NCI-H1694 (cell line): ENCODE data around the gene PTGR1.
A peak's percentile ranks its signal among the peaks of the same experiment; 100 is the strongest.
"Not testable (repeated sequence)": the region's sequence is repeated elsewhere in the genome, so short reads cannot be mapped to it uniquely, and the experiment has no call there.

Experiments
- DNase-seq: peaks from one replicate; lab custom pipeline; 2025; lab: John Stamatoyannopoulos, UW

The PTGR1 gene

DNA sequence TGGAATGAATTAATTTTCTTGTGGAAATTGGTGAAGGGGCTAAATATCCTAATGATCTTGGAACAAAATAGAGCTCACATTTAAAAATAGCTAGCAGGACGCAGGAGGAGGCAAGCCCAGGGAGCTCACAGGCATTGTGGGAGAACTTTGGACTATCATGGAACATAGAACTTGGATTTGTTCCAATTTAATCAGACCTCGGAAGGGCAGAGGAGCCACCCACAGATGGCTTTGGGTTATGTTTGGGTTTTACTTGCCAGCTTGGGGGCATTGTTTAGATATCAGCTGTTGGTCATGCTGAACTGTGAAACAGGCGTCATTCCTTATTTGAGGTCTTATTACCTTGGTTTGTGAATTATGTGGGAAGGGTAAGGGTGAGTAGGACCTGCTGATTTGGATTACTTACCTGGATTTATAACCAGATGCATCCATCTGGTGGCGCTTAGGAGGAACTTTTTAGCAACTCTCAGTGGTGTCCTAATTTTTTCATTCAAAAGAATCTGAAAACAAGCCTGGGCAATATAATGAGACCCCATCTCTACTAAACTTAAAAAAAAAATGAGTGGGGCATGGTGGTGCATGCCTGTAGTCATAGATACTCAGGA, 14.1 kb upstream of the PTGR1 start:
- no peak for DNase-seq

DNA sequence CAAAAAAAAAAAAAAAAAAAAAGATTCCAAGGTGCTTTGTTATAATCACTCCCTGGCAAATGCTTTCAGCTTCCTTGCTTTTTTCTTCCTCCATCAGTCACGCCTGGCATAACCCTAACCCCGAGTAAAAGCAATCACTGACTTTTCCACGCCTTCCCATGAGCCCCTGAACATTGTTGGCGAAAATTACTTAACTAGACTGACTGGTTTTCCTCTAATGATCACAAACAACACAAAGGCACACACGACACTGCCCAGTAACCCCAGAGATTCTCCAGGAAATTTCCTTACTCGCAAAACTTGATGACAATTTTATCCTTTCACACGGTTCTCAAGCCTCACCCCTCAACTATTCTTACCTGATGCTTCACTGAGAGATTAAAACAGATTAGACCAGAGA, 11.4 kb upstream of the PTGR1 start:
- no peak for DNase-seq

DNA sequence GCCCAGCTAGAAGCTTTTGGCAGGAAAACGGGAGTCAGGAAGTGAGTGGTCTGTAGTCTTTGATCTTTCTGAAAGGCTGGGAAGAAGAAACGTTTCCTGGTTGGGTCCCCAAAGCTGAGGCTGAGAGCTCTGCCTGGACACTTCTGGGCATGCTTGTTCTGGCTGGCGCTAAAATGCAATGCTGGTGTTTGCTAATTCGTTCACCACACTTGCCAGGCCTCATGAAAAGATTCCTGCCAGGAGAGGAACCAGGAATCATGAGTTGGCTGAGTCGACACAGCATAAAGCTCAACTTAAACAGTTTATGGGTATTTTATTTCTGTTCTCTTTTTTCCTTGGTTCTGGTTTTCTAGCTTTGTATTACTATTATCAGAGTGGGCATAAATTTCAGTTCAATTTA, 10.7 kb upstream of the PTGR1 start:
- no peak for DNase-seq

DNA sequence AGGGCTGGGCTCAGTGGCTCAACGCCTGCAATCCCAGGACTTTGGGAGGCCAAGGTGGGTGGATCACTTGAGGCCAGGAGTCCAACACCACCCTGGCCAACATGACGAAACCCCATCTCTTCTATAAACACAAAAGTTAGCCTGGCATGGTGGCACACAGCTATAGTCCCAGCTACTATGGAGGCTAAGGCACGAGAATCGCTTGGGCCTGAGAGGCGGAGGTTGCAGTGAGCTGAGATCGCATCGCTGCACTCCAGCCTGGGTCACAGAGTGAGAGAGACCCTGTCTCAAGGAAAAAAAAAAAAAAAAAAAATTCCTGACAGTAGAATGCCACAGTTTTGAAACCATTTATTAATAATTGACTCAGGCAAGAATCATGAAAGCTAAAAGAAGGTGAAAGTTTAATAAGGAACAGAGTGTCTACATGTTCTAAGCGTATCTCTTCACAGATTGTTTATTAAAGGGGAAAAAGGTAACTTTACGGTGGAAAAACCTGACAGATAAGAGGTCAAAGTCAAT, 5.7 kb upstream of the PTGR1 start:
- no peak for DNase-seq

DNA sequence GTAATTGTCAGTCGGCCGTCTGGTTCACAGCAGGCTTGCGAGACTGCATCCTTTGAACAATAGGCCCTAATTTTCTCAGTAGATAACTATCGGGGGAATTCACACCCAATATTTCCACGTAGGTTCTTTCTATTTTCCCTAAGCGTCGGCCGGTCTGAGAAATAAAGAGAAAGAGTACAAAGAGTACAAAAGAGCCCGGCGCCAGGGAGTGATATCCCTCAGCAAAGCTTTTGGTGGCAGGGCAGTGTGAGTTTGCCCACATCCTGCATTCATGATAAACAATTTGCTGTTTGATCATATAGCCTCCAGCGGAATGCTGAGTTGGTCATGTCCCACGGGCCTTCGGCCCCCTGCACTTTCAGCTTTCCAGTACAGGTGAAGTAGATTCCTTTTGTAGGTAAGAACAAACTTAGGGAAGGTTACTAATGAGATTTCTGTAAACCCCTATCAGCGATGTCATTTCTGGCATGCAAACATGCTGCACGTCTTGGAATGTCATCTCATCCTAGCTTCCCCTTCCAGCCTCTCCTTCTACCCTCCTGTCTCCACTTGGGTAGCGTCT, 4.7 kb upstream of the PTGR1 start:
- no peak for DNase-seq

DNA sequence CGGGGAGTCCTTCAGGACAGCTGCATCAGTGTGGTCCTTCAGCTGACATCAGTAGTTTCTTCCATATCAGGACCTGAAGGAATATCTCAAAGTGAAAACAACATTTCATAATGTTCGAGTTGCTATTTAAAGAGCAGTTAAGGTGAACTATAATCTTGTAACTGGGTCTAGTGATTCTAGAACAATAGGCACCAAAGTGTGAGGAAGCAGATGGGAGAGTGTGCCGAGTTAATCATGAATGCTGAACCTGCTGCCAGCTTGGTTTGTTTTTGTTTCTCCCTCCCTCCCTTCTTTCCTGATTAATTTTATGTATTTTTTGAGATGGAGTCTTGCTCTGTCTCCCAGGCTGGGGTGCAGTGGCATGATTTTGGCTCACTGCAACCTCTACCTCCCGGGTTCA, 3.6 kb upstream of the PTGR1 start:
- DNase-seq = no peak

DNA sequence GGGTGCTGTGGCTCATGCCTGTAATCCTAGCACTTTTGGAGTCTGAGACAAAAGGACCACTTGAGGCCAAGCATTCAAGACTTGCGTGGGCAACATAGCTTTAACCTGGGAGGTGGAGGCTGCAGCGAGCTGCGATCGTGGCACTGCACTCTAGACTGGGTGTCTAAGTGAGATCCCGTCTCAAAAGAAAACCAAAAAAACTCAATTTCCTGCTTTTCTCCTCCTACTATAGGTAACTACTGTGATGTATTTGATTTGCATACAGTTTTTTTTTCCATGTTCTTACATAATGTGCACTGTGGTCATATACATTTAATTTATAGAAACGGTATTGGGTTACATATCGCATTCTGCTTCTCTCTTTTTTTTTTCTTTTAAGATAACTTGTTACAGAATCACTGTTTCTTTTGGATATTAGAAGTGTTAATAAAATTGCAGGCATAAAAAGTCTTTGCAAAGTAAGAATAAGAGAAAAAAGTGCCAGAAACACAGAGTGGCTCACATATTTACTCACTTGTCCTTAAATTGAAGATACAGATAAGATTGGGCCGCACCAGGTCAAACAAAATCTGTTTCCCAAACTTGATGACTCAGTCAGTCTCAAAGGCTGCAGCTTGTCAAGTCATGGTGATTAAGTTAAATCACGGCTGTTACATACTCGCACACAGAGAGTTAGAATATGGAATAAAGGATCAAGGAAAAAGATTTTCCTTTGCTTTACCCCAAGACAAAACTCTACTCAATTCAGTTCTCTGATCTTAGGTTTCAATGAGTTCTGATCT, 2.0 kb upstream of the PTGR1 start:
- DNase-seq = no peak

DNA sequence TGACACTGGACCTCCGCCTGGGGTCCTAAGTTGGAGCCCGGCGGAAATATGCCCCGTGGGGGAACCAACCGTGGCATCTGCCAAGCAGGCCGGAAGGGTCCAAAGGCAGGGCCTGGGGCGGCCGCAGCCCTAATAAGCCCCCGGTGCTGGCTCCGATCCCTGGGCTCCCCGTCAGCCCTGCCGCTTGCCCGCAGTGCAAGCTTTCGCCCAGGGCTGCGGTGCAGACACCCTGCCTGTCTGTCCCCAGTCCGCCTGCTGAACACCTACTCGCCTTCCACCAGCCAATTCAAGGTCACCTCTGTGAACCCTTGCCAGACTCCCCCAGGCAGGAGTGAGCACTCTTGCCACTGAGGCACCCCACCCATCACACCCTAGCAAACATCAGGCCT, 502 bp upstream of the PTGR1 start:
- DNase-seq = no peak

DNA sequence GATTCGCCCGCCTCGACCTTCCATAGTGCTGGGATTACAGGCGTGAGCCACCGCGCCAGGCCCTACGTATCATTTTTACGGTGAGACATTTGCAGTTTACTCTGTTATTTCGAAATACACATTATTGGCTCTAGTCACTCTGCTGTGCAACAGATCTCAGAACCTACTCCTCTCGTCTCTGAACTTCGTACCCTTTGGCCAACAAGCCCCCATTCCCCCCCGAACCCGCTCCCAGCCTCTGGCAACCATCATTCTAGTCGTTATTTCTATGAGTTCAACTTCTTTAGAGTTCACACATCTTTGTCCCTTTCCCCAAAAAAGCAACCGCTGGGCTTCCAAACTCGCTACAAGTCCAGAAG, 735 bp downstream of the PTGR1 start:
- no peak for DNase-seq

DNA sequence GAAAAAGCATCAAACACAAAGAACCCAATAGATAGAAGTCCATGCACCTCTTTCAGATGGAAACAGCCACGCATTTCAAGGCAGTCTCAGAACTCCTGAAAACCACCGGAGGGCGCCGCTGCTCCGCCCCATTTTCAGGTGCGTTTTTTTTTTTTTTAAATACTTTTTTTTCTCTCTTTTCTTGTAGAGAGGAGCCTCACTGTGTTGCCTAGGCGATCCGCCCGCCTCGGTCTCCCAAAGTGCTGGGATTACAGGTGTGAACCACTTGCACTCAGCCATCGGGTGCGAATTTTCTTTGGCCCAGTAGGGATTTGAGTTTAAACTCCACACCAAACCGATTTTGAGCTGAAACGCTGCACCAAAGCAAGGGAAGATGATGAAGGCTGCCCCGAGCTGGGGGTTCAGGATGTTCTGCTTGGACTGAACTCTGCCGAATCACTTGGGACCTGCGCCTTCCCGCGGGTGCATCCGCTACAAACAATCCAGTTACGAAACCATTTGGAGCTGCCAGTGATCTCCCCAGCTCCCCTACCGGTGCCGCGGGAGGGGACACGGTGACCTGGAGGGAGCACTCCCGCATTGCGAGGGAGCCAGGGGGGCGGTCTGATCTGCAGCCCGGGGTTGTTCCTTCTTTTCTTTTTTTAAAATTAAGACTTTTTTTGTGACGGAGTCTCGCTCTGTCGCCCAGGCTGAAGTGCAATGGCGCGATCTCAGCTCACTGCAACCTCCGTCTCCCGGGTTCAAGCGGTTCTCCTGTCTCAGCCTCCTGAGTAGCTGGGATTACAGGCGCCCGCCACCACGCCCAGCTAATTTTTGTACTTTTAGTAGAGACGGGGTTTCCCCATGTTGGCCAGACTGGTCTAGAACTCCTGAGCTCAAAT, 1.4 kb downstream of the PTGR1 start:
- peak; percentile 25 for DNase-seq

DNA sequence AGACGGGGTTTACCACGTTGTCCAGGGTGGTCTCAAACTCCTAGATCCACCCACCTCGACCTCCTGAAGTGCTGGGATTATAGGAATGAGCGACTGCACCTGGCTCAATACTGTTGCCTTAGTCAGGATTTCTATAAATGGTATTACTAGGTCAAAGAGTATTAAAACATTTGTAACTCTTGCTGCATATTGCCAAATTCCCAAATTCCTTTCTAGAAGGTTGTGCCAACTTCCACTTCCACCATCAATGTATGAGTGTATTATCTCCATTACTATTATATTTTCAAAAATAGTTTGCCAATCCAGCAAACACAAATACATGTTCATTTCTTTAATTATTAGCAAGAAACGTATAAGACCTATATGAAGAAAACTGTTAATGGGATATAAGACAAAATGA, 10.6 kb downstream of the PTGR1 start:
- no peak for DNase-seq

DNA sequence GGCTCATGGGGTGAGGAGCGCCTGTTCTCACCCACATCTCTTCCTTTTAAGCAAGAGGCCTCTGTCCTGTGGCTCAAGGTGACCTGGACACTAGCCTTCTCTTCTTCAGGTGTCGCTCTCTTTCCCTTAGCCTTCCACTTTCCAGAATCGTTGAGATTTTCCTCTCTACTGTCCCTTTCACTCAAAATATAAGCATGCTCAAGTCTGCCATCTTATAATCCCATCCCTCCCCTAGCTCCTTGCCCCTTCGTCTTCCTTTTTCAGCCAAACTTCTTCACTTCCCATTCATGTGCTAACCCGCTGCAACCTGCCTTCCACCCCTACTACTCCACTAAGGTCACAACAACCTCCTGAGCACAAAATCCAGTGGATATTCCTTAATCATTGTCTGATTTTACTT, 13.1 kb downstream of the PTGR1 start:
- DNase-seq = no peak

DNA sequence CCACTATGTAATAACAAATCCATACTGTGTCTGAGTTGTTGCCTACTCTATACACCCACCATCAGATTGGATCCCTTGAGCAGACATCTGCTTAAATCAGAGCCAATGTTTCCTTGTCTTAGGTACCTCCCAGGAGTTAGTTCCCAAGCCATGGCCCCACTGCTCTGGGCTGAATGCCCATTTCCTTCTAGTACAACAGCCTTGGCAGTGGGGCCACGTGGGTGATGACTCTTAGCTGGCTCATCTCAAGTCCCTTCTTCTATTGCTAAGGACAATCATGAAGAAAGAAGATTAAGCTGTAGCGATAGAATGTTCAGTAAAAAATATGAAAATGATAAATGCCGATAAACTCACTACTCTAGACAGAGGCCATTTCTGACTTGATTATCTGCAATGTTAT, 16.6 kb downstream of the PTGR1 start:
- DNase-seq = no peak

DNA sequence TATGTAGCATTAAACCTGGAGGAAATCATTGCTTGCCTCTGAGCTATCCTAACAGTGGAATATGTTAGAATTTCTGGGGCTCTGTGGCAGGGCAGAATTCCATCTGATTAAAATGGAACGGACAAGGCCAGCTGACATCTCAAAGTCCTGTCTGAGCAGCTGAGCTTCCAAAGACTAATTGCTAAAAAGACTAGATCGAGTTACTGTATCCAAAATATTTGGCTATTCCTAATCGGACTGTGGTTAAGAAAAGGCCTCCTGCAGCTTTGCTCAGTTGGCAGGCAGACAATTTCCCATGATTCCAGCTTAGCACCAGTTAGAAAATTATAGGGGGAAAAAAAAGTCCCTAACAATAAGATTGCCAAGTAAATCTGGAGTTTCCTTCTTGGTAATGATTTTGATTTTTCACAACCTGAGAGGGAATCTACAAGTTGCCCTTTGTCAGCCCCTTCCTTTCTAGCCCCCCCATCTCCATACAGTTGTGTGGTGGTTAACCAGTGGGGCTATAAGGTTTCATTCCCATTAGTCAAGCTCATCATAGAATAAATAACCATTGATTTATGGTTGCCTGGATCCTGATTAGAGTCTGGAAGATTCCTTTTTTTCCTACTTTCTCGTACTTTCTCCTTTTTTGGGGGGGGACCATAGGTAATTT, 26.4 kb downstream of the PTGR1 start:
- DNase-seq = no peak

DNA sequence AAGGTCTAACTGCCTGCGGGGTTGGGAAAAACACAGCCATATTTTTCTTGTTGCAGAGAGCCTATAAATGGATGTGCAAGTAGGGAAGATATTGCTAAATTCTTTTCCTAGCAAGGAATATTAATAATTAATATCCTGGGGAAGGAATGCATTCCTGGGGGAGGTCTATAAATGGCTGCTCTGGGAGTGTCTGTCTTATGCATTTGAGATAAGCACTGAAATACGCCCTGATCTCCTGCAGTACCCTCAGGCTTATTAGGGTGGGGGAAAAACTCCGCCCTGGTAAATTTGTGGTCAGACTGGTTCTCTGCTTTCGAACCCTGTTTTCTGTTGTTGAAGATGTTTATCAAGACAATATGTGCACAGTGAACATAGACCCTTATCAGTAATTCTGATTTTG, 31.3 kb downstream of the PTGR1 start:
- not testable (repeated sequence) for DNase-seq

DNA sequence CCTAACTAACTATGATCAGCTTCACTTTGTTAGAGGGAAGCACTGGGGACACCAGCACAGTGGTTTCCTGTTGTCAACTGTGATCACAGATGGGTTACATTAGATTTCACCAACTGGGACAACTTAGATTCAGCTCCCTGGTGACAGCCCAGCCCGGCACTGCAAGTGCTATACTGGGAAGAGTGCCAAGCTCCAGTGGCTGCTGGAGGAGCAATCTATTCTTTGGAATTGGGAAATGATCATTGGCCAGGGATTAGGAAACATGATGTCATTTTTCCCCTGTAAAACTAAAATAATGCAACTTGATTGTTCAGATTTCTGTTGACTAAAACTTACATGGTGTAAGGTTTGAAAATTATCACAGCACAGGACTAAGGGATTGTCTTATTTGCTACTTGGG, 33.2 kb downstream of the PTGR1 start:
- no peak for DNase-seq

DNA sequence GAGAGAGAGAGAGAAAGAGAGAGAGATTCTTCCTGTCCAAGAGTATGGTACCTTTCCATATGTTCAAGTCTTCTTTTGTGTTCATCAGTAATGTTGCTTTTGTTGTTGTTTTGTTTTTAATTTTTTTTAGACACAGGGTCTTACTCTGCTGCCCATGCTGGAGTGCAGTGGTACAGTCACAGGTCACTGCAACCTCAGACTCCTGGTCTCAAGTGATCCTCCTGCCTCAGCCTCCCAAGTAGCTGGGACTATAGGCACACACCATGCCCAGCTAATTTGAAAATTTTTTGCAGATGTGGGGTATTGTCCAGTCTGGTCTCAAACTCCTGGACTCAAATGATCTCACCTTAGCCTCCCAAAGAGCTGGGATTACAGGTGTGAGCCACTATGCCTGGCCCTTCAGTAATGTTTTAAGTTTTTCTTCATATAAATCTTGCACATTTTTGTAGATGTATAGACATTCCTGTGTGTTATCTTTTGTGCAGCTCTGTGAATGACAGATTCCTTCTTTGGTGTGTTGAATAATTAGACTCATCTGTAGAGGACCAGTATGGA, 38.2 kb downstream of the PTGR1 start:
- no peak for DNase-seq

DNA sequence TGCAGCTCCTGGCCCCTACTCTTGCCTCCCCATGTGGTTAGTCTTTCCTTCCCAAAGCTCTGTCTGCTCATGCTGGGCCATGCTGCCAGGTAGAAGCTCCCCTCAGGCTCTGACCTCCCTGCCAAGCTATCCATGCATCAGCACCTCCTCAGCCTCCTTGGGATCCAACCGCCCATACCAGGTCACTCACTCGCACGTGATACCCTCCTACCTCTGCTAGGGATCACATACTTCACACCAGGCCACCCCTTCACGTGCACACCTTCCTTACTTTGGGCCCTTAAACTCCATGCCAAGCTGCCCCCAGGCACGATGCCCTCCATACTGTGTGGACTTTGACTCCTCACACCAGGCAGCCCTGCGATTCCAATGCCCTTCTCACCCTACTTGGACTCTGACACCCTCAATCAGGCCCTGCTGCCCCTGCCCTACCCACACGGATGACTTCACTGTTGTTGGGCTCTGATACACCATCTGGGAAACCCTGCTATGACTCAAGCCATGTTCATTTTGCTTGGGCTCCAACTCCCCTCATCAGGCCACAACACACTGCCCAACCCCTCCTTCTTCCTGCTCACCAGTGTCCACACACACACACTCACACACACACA, 40.3 kb downstream of the PTGR1 start:
- no peak for DNase-seq

DNA sequence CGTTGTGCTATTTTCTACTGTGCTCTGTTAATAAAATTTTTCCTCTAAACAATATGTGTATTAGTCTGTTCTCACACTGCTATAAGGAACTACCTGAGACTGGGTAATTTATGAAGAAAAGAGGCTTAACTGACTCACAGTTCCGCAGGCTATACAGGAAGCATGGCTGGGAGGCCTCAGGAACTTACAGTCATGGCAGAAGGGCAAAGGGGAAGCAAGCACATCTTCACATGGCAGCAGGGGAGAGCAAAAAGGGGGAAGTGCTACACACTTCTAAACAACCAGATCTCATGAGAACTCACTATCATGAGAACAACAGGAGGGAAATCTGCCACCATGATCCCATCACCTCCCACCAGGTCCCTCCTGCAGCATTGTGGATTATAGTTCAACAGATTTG, 44.0 kb downstream of the PTGR1 start:
- not testable (repeated sequence) for DNase-seq

DNA sequence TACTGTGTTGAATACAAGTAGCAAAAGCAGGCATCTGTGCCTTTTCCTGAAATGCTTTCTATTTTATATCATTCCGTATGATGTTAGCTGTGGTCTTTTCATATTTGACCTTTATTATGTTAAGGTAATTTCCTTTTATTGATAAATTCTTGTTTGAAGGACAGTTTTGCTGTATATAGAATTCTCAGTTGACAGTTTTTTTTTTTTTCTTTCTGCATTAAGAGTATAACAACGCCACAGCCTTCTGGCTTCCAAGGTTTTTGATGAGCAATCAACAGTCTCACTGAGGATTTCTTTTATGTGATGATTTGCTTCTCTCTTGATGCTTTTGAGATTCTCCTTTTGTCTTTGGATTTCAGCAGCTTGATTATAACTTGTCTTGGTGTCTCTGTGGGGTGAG, 50.8 kb downstream of the PTGR1 start:
- no peak for DNase-seq
